ENCODE results near the gene SMYD3. TPM values are rescaled to one million over a fixed set of nuclear protein-coding genes. Genes with fewer than 3 reads are reported as not detected.

The SMYD3 gene
- total and polyA plus RNA-seq, 12 donors: 13.5 to 78.2 (median 26.8) TPM

GRCh38 chr1:246215510-246215903, 291.6 kb downstream of the SMYD3 start:
- H3K27me3 ChIP-seq: no peaks in the 10 kb centered on the region
- no peak for DNase-seq
- no peaks in the 10 kb centered on the region for H3K4me1 ChIP-seq (replicated peaks in 1 of 2)
- no peaks in the 10 kb centered on the region for H3K36me3 ChIP-seq (replicated peaks in 1 of 2)
- H3K4me3 ChIP-seq: no peak overlapping the region
- intact Hi-C loops (cut with DNase I): no loop called here
- H3K9me3 ChIP-seq (replicated peaks in 1 of 3): no peaks in the 10 kb centered on the region
- 41 to 87% (median 83%) methylated on average over 4 of the region's 4 CpGs for WGBS, 4 donors
- H3K27ac ChIP-seq: no peak overlapping the region
- no peak for TF ChIP-seq CTCF (IDR thresholded peaks at IDR 0.05)
- TF ChIP-seq POLR2A (IDR thresholded peaks at IDR 0.05): no peak

GRCh38 chr1:246214708-246215509, 292.2 kb downstream of the SMYD3 start:
- intact Hi-C loops (cut with DNase I): no loop called here
- WGBS, 4 donors: 66 to 72% (median 69%) methylated on average over 9 of the region's 9 CpGs
- Histone ChIP-seq H3K27ac (peak overlapping the region in 1 of 5 donors; percentile 38), H3K4me1 (replicated peaks in 1 of 2) (no peaks in the 10 kb centered on the region), H3K36me3 (replicated peaks in 1 of 2) (no peaks in the 10 kb centered on the region), H3K4me3 (no peak overlapping the region), H3K9me3 (replicated peaks in 1 of 3) (no peaks in the 10 kb centered on the region), H3K27me3 (no peaks in the 10 kb centered on the region)
- TF ChIP-seq POLR2A (IDR thresholded peaks at IDR 0.05) (no peak), CTCF (IDR thresholded peaks at IDR 0.05) (no peak)
- DNase-seq: peak; percentile 26 to 82 (median 59)

GRCh38 chr1:246213947-246214346, 293.1 kb downstream of the SMYD3 start:
- intact Hi-C loops (cut with DNase I): no loop called here
- DNase-seq: no peak
- Histone ChIP-seq H3K9me3 (replicated peaks in 1 of 3) (no peaks in the 10 kb centered on the region), H3K4me1 (replicated peaks in 1 of 2) (no peaks in the 10 kb centered on the region), H3K4me3 (no peak overlapping the region), H3K27ac (no peak overlapping the region), H3K27me3 (no peaks in the 10 kb centered on the region), H3K36me3 (replicated peaks in 1 of 2) (no peaks in the 10 kb centered on the region)
- TF ChIP-seq CTCF (IDR thresholded peaks at IDR 0.05) (no peak), POLR2A (IDR thresholded peaks at IDR 0.05) (no peak)
- WGBS, 4 donors: 97 to 100% (median 100%) methylated on average over 1 of the region's 1 CpG

- no peaks in the 10 kb centered on the region for H3K4me1 ChIP-seq (replicated peaks in 1 of 2)
- no peaks in the 10 kb centered on the region for H3K9me3 ChIP-seq (replicated peaks in 1 of 3)
- intact Hi-C loops (cut with DNase I): no loop called here
- no peaks in the 10 kb centered on the region for H3K36me3 ChIP-seq (replicated peaks in 1 of 2)
- H3K27me3 ChIP-seq: no peaks in the 10 kb centered on the region
- 93 to 97% (median 94%) methylated on average over 3 of the region's 3 CpGs for WGBS, 4 donors
- no peak overlapping the region for H3K27ac ChIP-seq
- H3K4me3 ChIP-seq: no peak overlapping the region
- no peak for DNase-seq
- TF ChIP-seq CTCF (IDR thresholded peaks at IDR 0.05) (no peak), POLR2A (IDR thresholded peaks at IDR 0.05) (no peak)
Measured at GRCh38 chr1:246213502-246213901, 293.6 kb downstream of the SMYD3 start.

Measured in adrenal gland (tissue), 12 donors.